ENCODE results near the gene USP34.

Gene USP34

GRCh38 chr2:61184263-61184662 lies 286.6 kb downstream of the USP34 start:
- H3K36me3 ChIP-seq (ENCODE audit: insufficient read depth, low read depth, low read length) = peaks cover 96% of the 10 kb centered on the region

GRCh38 chr2:61183795-61184194 lies 287.1 kb downstream of the USP34 start:
- Histone ChIP-seq H3K27ac (ENCODE audit: low read length) (no peak overlapping the region), H3K4me1 (ENCODE audit: insufficient read depth, low read length) (peaks cover 10% of the 10 kb centered on the region; the same call in 1 of the 2 replicates), H3K9ac (ENCODE audit: low read depth, low read length) (no peak overlapping the region), H3K27me3 (ENCODE audit: insufficient read depth, low read length) (no peaks in the 10 kb centered on the region), H3K36me3 (ENCODE audit: insufficient read depth, low read depth, low read length) (peaks cover 91% of the 10 kb centered on the region), H3K4me3 (ENCODE audit: low read length) (no peak overlapping the region), H3K9me3 (ENCODE audit: insufficient read depth, low read depth, low read length) (no peaks in the 10 kb centered on the region)

More at GRCh38 chr2:61184263-61184662, 286.6 kb downstream of the USP34 start:
- no peaks in the 10 kb centered on the region for H3K9me3 ChIP-seq (ENCODE audit: insufficient read depth, low read depth, low read length)
- peaks cover 10% of the 10 kb centered on the region; the same call in 1 of the 2 replicates for H3K4me1 ChIP-seq (ENCODE audit: insufficient read depth, low read length)
- no peak overlapping the region for H3K4me3 ChIP-seq (ENCODE audit: low read length)
- H3K27me3 ChIP-seq (ENCODE audit: insufficient read depth, low read length) = no peaks in the 10 kb centered on the region
- no peak overlapping the region for H3K27ac ChIP-seq (ENCODE audit: low read length)
- H3K9ac ChIP-seq (ENCODE audit: low read depth, low read length) = no peak overlapping the region

GRCh38 chr2:61182059-61182383 lies 288.9 kb downstream of the USP34 start:
- Histone ChIP-seq H3K27me3 (ENCODE audit: insufficient read depth, low read length) (no peaks in the 10 kb centered on the region), H3K4me3 (ENCODE audit: low read length) (no peak overlapping the region), H3K36me3 (ENCODE audit: insufficient read depth, low read depth, low read length) (peaks cover 73% of the 10 kb centered on the region), H3K4me1 (ENCODE audit: insufficient read depth, low read length) (peaks cover 14% of the 10 kb centered on the region; the same call in 1 of the 2 replicates), H3K27ac (ENCODE audit: low read length) (no peak overlapping the region), H3K9ac (ENCODE audit: low read depth, low read length) (no peak overlapping the region), H3K9me3 (ENCODE audit: insufficient read depth, low read depth, low read length) (no peaks in the 10 kb centered on the region)

GRCh38 chr2:61181382-61182058 lies 289.4 kb downstream of the USP34 start:
- H3K9me3 ChIP-seq (ENCODE audit: insufficient read depth, low read depth, low read length) = no peaks in the 10 kb centered on the region
- H3K36me3 ChIP-seq (ENCODE audit: insufficient read depth, low read depth, low read length) = peaks cover 68% of the 10 kb centered on the region
- H3K27me3 ChIP-seq (ENCODE audit: insufficient read depth, low read length) = peaks cover 2% of the 10 kb centered on the region
- no peak overlapping the region for H3K4me3 ChIP-seq (ENCODE audit: low read length)
- no peak overlapping the region for H3K27ac ChIP-seq (ENCODE audit: low read length)
- peaks cover 15% of the 10 kb centered on the region; the same call in 1 of the 2 replicates for H3K4me1 ChIP-seq (ENCODE audit: insufficient read depth, low read length)
- H3K9ac ChIP-seq (ENCODE audit: low read depth, low read length) = no peak overlapping the region

GRCh38 chr2:61180686-61181085 lies 290.2 kb downstream of the USP34 start:
- Histone ChIP-seq H3K9me3 (ENCODE audit: insufficient read depth, low read depth, low read length) (no peaks in the 10 kb centered on the region), H3K4me3 (ENCODE audit: low read length) (no peak overlapping the region), H3K27ac (ENCODE audit: low read length) (no peak overlapping the region), H3K9ac (ENCODE audit: low read depth, low read length) (no peak overlapping the region), H3K4me1 (ENCODE audit: insufficient read depth, low read length) (peaks cover 19% of the 10 kb centered on the region; the same call in 1 of the 2 replicates), H3K27me3 (ENCODE audit: insufficient read depth, low read length) (peaks cover 10% of the 10 kb centered on the region), H3K36me3 (ENCODE audit: insufficient read depth, low read depth, low read length) (peaks cover 60% of the 10 kb centered on the region)

GRCh38 chr2:61179701-61180639 lies 290.9 kb downstream of the USP34 start:
- H3K27me3 ChIP-seq (ENCODE audit: insufficient read depth, low read length) = peaks cover 17% of the 10 kb centered on the region
- peaks cover 12% of the 10 kb centered on the region; the same call in 1 of the 2 replicates for H3K4me1 ChIP-seq (ENCODE audit: insufficient read depth, low read length)
- no peak overlapping the region for H3K4me3 ChIP-seq (ENCODE audit: low read length)
- H3K27ac ChIP-seq (ENCODE audit: low read length) = no peak overlapping the region
- H3K9me3 ChIP-seq (ENCODE audit: insufficient read depth, low read depth, low read length) = no peaks in the 10 kb centered on the region
- peak overlapping the region; percentile 21; the same call in 1 of the 2 replicates for H3K9ac ChIP-seq (ENCODE audit: low read depth, low read length)
- peaks cover 53% of the 10 kb centered on the region for H3K36me3 ChIP-seq (ENCODE audit: insufficient read depth, low read depth, low read length)

- H3K9ac ChIP-seq (ENCODE audit: low read depth, low read length) = peak overlapping the region; percentile 20
- peak overlapping the region; percentile 83 for H3K4me3 ChIP-seq (ENCODE audit: low read length)
- peaks cover 23% of the 10 kb centered on the region for H3K27me3 ChIP-seq (ENCODE audit: insufficient read depth, low read length)
- H3K27ac ChIP-seq (ENCODE audit: low read length) = no peak overlapping the region
- H3K36me3 ChIP-seq (ENCODE audit: insufficient read depth, low read depth, low read length) = peaks cover 42% of the 10 kb centered on the region
- H3K4me1 ChIP-seq (ENCODE audit: insufficient read depth, low read length) = peaks cover 12% of the 10 kb centered on the region; the same call in 1 of the 2 replicates
- no peaks in the 10 kb centered on the region for H3K9me3 ChIP-seq (ENCODE audit: insufficient read depth, low read depth, low read length)
Observed at GRCh38 chr2:61178603-61179545, 292.0 kb downstream of the USP34 start.

- Histone ChIP-seq H3K36me3 (ENCODE audit: insufficient read depth, low read depth, low read length) (peaks cover 32% of the 10 kb centered on the region), H3K4me3 (ENCODE audit: low read length) (peak overlapping the region; percentile 83), H3K9me3 (ENCODE audit: insufficient read depth, low read depth, low read length) (no peaks in the 10 kb centered on the region), H3K9ac (ENCODE audit: low read depth, low read length) (peak overlapping the region; percentile 85; the same call in 1 of the 2 replicates), H3K27ac (ENCODE audit: low read length) (peak overlapping the region; percentile 39), H3K4me1 (ENCODE audit: insufficient read depth, low read length) (peaks cover 12% of the 10 kb centered on the region; the same call in 1 of the 2 replicates), H3K27me3 (ENCODE audit: insufficient read depth, low read length) (peaks cover 23% of the 10 kb centered on the region)
Observed at GRCh38 chr2:61177727-61178549, 292.9 kb downstream of the USP34 start.

GRCh38 chr2:61176755-61177726 lies 293.8 kb downstream of the USP34 start:
- H3K36me3 ChIP-seq (ENCODE audit: insufficient read depth, low read depth, low read length) = peaks cover 24% of the 10 kb centered on the region
- peak overlapping the region; percentile 40 for H3K27ac ChIP-seq (ENCODE audit: low read length)
- peaks cover 23% of the 10 kb centered on the region for H3K27me3 ChIP-seq (ENCODE audit: insufficient read depth, low read length)
- no peaks in the 10 kb centered on the region for H3K9me3 ChIP-seq (ENCODE audit: insufficient read depth, low read depth, low read length)
- H3K4me1 ChIP-seq (ENCODE audit: insufficient read depth, low read length) = peaks cover 12% of the 10 kb centered on the region; the same call in 1 of the 2 replicates
- H3K4me3 ChIP-seq (ENCODE audit: low read length) = peak overlapping the region; percentile 83
- peak overlapping the region; percentile 90 for H3K9ac ChIP-seq (ENCODE audit: low read depth, low read length)

Data from iPS-20b (cell line).